NCI-H2227 (cell line): ENCODE results near the gene PHF12.

Experiments used
- DNase-seq: peaks from one replicate; lab custom pipeline; 2025; ENCODE audit not compliant: unreplicated experiment; lab: John Stamatoyannopoulos, UW

PHF12 gene

DNA sequence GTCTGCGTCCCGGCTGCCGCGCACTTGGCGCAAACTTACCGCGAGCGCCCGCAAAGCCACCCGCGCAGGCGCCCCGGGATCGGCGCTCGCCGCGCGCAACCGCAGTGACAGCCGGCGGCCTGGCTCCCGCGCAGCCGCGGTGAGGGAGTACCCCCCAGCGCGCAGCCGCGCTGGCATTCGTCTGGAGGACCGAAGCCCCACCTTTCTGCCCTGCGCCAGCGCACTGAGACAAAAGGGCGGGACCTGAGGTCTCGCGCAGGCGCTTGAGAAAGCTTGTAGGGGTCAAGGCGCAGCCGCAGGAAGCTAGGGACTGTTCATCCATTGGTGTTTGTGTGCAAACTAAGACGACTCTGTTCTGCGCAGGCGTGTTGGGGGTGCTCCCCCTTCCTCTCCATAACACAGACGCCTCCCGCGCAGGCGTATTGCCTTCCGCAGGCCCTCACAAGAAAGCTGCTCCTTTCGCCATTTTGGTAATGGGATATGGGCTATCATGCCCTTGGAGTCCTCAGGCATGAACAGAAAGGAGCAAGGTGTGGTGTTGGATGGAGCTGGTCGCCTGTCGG lies at the start of gene PHF12:
PHF12 (minus strand) TSS at position 91 of the 563 bp plus-strand sequence. CDS start 558 bp downstream, outside the sequence.
- DNase-seq: peak; percentile 99

DNA sequence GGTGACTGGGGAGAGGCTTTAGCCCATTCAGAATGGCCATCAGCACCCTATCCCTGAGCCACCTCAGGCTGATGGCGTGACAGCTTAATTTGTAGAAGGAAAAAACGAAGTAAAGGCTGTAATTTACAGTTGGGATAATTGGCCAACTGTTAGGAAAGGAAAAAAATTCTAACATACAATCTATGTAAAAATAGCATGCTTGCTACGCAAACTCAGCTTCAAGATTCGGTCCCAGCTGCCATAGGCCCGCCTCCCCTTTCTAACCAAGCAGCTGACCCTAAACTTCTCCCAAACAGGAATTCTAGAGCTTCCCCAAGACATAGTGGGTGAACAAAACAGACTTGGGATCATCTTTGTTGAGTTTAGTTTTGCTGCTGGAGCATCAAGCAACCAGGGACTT lies 49.7 kb upstream of the PHF12 start:
- DNase-seq: no peak

DNA sequence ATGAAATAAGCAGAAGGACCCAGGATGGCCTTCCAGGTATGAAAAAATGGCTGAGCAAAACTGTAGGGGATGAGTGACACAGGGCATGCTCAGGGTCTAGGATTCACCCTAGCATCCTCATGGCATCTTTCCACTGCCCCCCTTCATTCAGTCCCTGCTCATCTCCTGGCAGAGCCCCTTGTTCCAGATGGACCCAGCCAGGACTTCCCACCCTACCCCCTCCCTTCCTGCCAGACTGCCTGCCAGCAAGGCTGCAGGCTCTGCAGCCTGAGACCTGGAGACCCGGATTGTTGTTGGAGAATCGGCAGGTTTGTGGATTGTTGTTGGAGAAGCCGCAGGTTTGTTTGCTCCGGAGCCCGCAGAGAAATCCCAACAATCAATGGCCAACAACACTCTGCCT lies 47.9 kb upstream of the PHF12 start:
- DNase-seq: no peak

DNA sequence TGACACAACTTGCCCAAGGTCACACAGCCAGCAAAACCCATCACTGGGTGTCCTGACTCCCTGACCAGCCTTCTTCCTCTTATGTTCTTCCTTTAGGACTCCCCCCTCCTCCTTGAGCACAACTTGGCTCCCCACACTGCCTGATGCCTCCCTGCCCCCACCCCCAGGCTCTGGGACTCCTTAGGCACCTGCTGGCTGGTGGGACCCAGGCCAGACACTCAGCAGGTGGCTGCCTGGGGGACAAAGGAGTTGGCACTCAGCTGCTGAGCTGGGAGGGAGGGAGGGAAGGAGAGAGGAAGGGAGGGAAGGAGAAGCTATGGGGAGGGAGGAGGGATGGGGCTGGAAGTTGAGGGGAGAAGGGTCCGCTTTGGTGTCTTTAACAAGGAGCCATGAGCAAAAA lies 46.5 kb upstream of the PHF12 start:
- DNase-seq: no peak

DNA sequence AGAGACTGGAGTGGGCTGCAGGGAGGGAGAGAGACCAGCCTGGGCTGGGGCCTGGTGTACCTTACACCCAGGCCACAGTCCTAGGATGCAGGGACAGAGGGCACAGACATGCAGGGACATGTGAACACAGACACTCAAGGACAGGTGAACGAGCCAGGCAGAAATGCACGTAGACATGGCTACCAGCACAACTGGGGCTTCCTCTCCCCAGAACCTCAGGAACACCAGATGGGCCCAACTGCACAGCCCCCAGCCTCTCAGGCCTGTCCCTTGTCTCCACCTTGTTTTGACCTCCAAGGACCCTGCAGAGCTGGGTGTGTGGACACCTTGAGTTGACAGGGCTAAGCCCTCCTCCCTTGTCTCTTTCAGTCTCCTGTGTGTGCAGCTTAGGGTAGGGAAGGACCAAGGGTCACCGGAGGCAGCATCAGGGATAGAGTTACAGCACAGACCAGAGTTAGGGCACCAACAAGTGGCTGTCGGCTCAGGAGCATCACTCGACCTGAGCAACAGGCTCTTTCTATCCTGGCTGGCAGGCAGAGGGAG lies 45.3 kb upstream of the PHF12 start:
- DNase-seq: no peak

DNA sequence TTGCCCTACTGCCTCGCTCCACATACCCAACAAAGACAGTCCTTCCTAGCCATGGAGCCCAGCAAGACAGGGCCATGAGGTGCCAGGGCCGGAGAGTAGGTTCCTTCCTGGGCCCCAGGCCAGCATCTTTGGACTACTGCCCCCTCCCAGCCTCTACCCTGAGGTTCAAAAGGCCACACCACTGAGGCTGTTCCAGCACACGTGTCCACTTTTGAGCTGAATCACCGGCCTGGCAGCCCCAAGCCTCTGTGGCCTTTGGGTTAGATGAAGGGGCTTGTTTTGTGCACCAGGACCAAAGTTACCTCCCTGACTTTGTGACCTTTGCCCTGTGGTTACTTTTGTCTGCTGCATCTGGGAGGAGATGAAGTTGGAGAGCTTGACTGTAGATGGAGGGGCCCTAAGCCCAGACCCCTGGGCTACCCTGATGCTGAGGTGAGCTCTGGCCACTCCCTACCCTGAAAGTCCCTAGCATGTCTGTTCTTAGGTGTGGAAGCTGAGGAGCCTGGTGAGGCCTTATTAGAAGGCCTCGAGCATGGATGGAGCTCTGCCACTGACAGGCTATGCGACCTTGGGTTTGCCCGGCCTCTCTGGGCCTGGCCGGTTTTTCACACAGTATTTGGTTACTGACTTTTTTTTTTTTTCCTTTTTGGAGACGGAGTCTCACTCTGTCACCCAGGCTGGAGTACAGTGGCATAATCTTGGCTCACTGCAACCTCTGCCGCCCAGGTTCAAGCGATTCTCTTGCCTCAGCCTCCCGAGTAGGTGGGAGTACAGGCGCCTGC lies 42.5 kb upstream of the PHF12 start:
- no peak for DNase-seq

DNA sequence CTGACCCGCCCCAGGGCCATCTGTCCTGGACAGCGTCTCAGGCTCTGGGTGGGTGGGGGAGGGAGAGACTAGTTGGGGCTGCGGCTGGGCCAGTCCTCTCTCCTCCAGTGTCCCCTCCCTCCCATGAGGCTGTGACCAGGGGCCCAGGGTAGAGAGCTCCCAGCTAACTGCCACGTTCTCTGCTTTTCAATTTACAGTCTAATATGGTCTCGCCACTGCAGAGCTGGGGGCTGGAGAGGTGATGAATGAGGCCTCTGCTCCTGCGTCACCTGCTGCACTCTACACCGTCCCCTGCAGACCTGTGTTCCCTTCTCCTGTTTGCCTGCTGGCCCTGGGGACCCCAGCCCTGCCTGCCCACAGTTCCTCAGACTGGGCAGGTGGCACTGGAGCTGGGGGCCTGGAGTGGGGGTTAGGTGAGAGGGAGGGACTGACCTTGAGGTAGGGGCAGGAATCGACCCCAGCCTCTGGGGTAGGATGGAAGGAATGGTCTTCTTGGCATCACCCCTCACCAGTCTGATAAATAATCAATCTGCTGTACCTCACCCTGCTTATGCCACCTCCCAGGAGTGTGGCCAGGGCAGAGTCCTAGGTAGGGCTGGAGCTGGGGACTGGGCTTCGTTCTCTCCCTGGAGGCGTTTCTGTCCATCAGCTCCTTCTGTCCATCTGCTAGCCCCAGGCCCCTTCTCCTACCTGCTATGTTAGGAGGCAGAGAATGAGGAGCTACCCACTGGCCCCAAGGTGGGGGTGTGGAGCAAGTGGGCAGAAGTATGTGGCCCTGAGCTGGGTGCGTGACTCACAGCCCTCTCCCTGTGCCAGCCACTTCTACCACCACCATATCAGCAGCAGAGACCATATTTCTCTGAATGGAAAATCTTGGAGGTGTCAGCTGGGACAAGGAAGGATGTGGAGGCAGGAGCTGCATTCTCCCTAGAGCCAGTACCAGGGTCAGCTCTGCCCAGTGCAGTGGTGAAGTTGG lies 41.6 kb upstream of the PHF12 start:
- DNase-seq: no peak

DNA sequence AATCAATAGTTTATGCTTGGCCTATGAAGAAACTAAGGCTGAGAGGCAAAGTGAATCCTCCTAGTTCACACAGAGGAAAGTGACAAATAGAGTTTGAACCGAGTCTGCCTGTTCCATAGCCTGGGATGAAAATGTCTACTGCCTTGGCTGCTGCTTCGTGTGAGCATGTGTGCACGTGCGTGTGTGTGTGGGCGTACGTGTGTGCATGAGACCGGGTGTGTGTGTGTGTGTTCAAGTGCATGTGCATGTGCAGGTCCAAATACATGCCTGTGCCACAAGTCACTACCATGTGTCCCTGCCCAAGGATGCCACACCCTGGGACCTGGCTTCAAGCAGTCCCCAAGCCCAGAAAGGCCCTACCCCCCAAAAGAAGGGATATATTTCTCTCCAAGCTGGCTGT lies 40.9 kb upstream of the PHF12 start:
- DNase-seq: no peak

DNA sequence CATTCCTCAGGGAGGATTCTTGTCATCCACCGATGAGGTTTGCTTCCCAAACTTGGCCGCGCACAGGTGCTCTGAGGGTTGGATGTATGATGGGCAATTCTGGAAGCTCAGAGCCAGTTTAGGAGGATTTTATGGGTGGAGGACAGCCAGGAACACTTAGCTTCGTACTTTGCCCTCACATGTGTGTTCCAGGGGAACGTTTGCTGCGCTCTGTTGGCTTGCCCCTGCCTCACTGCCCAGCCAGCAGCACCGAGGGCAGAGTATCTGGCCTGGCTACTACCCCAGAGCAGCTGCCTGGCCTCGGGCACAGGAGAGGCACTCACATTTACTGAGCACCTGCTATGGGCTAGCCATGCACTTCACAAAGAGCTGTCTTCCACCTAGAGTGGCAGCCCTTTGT lies 40.5 kb upstream of the PHF12 start:
- no peak for DNase-seq

DNA sequence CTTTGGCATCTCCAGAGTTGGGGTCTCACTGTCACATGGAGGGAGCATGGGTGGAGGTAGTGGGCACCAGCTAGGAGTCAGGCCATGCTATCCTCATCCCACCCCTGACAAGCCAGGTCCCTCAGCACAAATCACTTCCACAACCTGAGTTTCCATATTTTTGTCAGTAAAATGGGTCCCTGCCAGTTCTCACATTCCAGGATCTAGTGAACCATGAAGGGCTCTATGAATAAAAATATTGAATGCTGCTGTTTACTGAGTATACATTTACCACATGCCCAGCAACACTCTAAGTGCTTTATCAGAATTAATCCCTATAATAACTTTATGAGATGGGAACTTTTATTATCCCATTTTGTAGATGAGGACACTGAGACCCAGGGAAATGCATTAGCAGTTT lies 37.7 kb upstream of the PHF12 start:
- DNase-seq: no peak

DNA sequence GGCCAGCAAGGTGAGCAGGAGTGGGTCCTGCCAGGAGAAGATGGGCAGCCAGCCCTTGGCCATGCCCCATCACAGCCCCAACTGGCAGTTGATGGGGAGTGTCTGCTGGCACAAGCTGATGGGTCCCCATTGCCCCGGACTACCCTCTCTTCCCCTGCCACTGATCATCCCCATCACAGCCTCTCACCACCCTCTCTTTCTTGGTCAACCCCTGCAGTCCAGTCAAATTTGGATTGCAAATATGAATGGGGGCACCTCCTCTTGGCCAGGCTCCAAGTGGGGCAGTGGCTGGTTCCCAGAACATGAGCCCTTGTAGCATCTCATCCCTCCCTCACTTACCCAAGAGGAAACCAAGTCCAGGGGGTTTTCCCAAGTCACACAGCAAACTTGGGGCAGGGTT lies 37.2 kb upstream of the PHF12 start:
- no peak for DNase-seq

DNA sequence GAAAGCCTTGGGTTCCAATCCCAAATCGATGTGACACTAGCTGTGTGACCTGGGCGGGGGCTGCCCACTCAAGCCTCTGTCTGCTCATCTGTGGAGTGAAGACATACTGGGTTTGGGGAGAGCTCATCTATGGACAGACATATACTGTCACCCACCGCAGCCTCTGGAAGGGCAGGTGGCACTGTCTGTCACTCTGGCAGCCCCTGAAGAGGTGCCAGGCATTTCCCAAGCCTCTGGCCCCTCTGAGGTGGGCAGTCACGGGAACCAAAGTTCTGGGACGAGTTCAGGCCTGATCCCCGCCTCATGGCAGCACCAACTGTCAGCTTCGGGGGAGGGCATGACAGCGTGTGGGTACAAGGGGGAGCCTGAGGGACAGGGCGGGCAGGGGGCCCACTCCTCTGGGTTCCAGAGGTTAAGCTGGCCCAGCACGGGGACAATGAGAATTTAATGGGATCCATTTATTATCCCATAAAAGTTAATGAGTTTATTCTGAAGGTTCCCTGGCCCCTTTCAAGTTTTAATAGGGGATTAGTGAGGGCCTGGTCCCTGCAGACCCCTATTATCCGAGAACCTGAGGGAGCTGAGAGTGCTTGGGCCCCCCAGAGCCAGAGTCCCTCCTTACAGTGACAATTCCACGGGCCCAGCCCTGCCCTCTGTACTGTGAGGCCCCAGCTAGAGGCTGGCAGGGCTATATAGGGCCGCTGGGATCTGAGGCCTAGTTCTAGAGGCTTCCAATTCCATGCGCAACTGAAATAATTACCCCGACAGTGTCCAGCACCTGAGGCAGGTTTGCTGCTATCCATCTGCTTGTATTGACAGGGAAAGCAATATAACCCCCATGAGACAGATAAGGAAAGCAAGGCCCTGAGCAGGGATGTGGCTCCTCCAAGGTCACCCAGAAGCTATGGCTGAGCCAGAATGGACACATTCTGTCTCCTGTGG lies 35.7 kb upstream of the PHF12 start:
- DNase-seq: no peak

DNA sequence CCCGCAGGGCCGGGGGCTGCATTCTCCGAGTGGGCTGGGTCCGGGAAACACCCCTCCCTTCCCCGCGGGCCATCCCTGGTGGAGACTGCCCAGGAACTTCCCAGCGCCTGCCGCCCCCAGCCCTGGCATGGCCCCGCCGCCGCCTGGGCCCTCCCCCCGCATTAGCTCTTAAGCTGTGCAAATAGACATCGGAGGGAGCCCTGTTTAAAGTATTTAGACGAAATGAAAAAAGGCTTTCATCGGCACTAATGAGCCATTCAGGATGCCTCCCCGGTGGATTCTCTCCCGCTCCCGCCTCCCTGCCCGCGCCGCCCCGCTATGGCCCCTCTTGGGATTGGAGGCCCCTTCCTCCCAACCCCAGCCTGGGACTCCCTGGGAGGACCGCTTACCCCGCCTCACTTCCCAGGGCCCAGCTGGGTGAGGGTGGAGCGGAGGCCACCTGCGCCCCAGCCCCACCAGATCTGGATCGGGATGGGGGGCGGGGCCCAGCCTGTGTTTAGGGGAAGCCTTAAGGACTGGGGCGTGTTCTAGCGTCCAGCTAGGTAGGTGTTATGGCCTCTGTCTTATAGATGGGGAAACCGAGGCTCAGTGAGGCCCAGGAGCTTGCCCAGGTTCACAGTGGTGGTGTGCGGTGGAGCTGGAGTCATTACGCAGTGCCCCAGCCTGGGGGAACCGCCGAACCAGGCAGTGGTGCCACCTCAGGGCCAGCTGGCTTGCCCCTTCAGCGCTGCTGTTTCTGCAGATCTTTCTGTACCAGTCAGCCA lies 34.8 kb upstream of the PHF12 start:
- DNase-seq: peak; percentile 86

DNA sequence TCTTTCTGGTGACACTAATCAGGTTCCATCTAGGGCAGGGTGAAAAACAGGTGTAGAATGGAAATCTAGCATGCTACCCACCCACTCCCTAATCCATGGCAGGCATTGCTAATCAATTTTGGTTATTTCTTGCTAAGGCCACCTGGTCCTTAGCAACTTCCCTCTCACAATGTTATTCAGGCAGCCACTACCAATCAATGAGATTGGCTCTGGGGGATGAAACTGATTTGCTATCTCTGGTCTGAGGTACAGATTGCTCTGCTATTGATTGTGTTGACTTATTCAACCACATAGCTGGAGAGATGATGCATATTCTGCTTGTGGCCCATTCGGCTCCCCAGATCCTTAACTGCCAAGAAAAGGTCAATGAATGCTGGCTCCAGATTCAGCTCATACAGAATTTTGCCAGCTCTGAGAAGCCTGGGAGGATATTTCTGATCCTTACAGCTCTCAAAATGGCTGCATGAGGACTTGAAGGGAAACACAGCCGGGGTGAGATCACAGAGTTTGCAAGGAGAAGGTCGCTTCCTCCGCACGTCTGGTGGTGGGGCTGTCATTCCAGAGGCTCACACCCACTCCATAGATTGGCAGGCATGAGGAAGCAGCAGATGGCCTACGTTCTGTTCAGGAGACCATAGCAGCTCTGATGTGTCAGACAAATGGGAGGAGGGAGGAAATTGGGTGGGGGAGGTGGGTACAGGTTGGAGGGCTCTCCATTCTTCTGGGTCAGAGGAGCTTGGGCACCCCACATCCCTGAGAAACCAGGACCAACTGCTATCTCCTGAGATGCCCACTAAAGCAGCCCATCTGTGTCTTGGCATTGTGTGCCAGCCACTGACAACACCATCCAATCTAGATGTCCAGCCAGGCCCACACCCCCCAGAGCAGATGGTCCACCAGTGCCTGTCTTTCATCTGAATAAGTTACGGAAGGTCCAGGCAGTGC lies 32.2 kb upstream of the PHF12 start:
- DNase-seq: no peak

DNA sequence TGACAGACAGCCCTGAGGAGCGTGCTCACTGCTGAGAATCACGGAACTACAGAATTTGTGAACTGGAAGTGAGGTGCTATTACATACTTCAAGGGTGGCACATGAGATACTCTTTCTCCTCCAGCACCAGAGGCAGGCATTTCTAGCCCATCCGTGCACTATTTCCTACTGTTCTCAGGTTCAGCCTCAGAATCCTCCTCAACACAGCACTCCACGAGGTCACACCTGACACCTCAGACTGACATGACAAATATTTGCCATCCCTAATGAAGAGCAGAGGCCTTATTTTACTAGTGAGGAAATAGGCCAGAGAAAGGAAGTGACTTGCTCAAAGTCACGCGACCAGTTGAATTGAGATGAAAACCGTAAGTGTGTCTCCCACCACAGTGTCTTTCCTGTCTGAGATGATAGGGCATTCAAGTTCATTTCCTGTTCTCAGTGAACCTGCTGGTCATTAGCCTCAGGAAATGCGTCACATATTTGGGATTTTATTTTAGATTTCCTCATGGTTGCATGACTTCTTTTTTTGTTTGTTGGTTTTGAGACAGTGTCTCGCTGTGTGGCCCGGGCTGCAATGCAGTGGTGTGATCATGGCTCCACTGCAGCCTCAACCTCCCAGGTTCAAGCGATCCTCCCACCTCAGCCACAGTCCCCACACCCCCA lies 30.9 kb upstream of the PHF12 start:
- DNase-seq: no peak

DNA sequence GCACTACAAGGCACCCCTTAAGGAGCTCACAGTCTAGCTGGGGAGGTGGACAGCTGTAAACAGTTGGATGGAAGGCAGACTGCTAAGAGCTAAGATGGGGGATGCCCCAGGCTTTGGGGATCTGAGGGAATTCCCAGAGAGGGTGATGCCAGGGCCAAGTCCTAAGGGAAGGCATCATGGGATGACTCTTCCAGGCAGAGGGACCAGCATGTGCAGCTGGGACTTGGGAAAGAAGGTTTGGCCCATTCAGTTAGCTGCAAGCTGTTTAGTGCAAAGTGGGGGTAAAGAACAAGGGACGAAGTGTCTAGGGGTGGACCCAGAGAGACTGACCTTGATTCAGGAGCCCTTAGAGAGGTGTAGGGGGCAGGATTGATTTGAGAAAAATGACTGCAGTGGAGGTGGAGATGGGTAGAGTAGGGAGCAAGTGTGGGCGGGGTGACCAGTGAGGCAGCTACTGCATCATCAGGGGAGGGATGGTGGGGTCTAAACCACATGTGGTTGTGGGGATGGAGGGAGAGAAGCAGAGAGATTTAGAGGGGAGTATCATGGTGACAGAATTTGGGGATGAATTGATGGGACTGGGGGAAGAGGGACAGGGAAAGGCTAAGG lies 27.1 kb upstream of the PHF12 start:
- DNase-seq: no peak

DNA sequence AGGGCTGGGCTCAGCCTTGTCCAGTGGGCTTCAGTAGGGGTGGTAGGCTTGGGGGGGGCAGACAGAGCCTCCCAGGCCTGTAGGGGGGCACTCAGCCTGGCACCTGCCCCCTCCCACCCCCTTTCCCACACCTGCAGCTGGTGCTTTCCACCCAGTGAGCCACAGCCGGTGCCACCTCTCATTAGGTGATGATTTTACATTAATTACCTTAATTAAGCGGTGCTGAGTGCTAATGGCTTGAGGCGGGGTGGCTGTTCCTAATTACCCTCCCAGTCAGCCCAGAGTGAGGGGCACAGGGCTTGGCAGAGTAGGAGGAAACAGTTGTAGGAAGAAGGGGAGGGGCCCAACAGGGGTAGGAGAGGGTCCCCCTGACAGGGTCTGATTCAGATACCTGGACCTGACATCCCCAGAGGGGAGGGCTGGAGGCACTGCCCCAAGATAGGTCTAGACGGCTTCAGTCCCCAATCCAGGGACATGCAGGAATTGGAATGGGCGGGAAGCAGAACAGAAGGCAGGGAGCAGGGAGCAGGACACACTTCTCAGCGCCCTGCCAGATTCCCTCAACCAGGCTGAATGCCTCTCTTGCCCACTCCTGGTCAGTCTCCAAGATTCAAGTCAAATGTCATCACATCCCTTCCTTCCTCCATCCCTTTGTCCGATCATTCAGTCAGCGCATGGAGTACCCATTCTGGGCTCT lies 26.5 kb upstream of the PHF12 start:
- DNase-seq: no peak
